ENCODE measurements around the gene EPHA8. TPM values are rescaled to one million over a fixed set of nuclear protein-coding genes. Genes with fewer than 3 reads are reported as not detected.

EPHA8 gene
- polyA plus RNA-seq, 2 of the 4 experiments (the other 2 are of a cell fraction) = not detected

- TF ChIP-seq CHD2 (IDR thresholded peaks at IDR 0.05; ENCODE audit: low read length, partially characterized antibody) = no peak
Observed at GRCh38 chr1:22601610-22602009, 38.3 kb downstream of the EPHA8 start (continued).

GRCh38 chr1:22602060-22602740, 38.9 kb downstream of the EPHA8 start:
- ATAC-seq (no peak), FAIRE-seq (no peak), DNase-seq (ENCODE audit: low read depth in 1 of 2, low spot score in 1 of 2) (no peak)
- Histone ChIP-seq H3K4me2 (no peak overlapping the region), H3K27ac (no peak overlapping the region), H3K4me3 (no peak overlapping the region), H3K4me1 (no peaks in the 10 kb centered on the region), H3K9me3 (no peaks in the 10 kb centered on the region)
- POLR2A ChIA-PET = no interaction called here
- TF ChIP-seq TFCP2L1 (CRISPR knock-in tag; IDR thresholded peaks at IDR 0.05) (no peak), HOXA7 (CRISPR knock-in tag; IDR thresholded peaks at IDR 0.05) (no peak), ATOH8 (CRISPR knock-in tag; IDR thresholded peaks at IDR 0.05; ENCODE audit: low read depth) (no peak), CTCF (IDR thresholded peaks at IDR 0.05) (no peak), CBX2 (IDR thresholded peaks at IDR 0.05; ENCODE audit: borderline replicate concordance, low read depth) (no peak), EP300 (IDR thresholded peaks at IDR 0.05) (no peak), CHD2 (IDR thresholded peaks at IDR 0.05; ENCODE audit: low read length, partially characterized antibody) (no peak), MAFK (IDR thresholded peaks at IDR 0.05; ENCODE audit: partially characterized antibody) (no peak)
- TF ChIP-seq, protein P1, sequence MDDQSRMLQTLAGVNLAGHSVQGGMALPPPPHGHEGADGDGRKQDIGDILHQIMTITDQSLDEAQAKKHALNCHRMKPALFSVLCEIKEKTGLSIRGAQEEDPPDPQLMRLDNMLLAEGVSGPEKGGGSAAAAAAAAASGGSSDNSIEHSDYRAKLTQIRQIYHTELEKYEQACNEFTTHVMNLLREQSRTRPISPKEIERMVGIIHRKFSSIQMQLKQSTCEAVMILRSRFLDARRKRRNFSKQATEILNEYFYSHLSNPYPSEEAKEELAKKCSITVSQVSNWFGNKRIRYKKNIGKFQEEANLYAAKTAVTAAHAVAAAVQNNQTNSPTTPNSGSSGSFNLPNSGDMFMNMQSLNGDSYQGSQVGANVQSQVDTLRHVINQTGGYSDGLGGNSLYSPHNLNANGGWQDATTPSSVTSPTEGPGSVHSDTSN (IDR thresholded peaks at IDR 0.05) = no peak
- TF ChIP-seq, protein P2, sequence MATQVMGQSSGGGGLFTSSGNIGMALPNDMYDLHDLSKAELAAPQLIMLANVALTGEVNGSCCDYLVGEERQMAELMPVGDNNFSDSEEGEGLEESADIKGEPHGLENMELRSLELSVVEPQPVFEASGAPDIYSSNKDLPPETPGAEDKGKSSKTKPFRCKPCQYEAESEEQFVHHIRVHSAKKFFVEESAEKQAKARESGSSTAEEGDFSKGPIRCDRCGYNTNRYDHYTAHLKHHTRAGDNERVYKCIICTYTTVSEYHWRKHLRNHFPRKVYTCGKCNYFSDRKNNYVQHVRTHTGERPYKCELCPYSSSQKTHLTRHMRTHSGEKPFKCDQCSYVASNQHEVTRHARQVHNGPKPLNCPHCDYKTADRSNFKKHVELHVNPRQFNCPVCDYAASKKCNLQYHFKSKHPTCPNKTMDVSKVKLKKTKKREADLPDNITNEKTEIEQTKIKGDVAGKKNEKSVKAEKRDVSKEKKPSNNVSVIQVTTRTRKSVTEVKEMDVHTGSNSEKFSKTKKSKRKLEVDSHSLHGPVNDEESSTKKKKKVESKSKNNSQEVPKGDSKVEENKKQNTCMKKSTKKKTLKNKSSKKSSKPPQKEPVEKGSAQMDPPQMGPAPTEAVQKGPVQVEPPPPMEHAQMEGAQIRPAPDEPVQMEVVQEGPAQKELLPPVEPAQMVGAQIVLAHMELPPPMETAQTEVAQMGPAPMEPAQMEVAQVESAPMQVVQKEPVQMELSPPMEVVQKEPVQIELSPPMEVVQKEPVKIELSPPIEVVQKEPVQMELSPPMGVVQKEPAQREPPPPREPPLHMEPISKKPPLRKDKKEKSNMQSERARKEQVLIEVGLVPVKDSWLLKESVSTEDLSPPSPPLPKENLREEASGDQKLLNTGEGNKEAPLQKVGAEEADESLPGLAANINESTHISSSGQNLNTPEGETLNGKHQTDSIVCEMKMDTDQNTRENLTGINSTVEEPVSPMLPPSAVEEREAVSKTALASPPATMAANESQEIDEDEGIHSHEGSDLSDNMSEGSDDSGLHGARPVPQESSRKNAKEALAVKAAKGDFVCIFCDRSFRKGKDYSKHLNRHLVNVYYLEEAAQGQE (IDR thresholded peaks at IDR 0.05) = no peak
- TF ChIP-seq, protein P3, sequence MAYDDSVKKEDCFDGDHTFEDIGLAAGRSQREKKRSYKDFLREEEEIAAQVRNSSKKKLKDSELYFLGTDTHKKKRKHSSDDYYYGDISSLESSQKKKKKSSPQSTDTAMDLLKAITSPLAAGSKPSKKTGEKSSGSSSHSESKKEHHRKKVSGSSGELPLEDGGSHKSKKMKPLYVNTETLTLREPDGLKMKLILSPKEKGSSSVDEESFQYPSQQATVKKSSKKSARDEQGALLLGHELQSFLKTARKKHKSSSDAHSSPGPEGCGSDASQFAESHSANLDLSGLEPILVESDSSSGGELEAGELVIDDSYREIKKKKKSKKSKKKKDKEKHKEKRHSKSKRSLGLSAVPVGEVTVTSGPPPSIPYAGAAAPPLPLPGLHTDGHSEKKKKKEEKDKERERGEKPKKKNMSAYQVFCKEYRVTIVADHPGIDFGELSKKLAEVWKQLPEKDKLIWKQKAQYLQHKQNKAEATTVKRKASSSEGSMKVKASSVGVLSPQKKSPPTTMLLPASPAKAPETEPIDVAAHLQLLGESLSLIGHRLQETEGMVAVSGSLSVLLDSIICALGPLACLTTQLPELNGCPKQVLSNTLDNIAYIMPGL (CRISPR knock-in tag; IDR thresholded peaks at IDR 0.05; ENCODE audit: borderline replicate concordance) = no peak
- WGBS (ENCODE audit: missing lambda C conversion rate) = 63% methylated on average over 15 of the region's 18 CpGs
- CTCF ChIA-PET = no interaction called here

GRCh38 chr1:22606161-22606560, 42.9 kb downstream of the EPHA8 start:
- FAIRE-seq = no peak
- no peak for ATAC-seq
- Histone ChIP-seq H3K27ac (no peak overlapping the region), H3K4me2 (no peak overlapping the region), H3K9me3 (no peaks in the 10 kb centered on the region), H3K4me3 (no peak overlapping the region), H3K4me1 (no peaks in the 10 kb centered on the region)
- POLR2A ChIA-PET = no interaction called here
- no peak for DNase-seq (ENCODE audit: low read depth in 1 of 2, low spot score in 1 of 2)
- CTCF ChIA-PET = interaction anchor here (1.1 to 1.3 kb wide), 2 partner anchors 11 to 501 kb away, joined by 3 read pairs; no protein-coding TSS in a partner anchor
- 49% methylated on average over 4 of the region's 4 CpGs for WGBS (ENCODE audit: missing lambda C conversion rate)
- TF ChIP-seq JUNB (IDR thresholded peaks at IDR 0.05) (no peak), RFX5 (IDR thresholded peaks at IDR 0.05) (no peak), RCOR1 (IDR thresholded peaks at IDR 0.05; ENCODE audit: low read depth, low read length) (no peak), TP53 (CRISPR knock-in tag; IDR thresholded peaks at IDR 0.05) (no peak), FOSB (CRISPR knock-in tag; IDR thresholded peaks at IDR 0.05) (no peak), FOXS1 (CRISPR knock-in tag; IDR thresholded peaks at IDR 0.05) (no peak), TFCP2L1 (CRISPR knock-in tag; IDR thresholded peaks at IDR 0.05) (no peak), HDAC2 (IDR thresholded peaks at IDR 0.05) (no peak), SMC3 (IDR thresholded peaks at IDR 0.05) (no peak), ZFP36 (IDR thresholded peaks at IDR 0.05; ENCODE audit: borderline replicate concordance, partially characterized antibody) (no peak), RARB (CRISPR knock-in tag; IDR thresholded peaks at IDR 0.05) (no peak), PHF8 (IDR thresholded peaks at IDR 0.05; ENCODE audit: borderline replicate concordance, low read depth) (no peak), HOXA7 (CRISPR knock-in tag; IDR thresholded peaks at IDR 0.05) (no peak), NR3C1 (IDR thresholded peaks at IDR 0.05) (no peak), JUN (IDR thresholded peaks at IDR 0.05) (no peak)
- TF ChIP-seq, protein P3 (CRISPR knock-in tag; IDR thresholded peaks at IDR 0.05; ENCODE audit: borderline replicate concordance) = no peak
